Transverse colon (tissue), 4 donors: ENCODE measurements around the gene SLC13A1.

Experiments
- CTCF ChIP-seq, 5 experiments: fragments of 200-600 bp in 3 of 5; fragments of 450-650 bp in 2 of 5; sonication (generic) in 3 of 5; IDR thresholded peaks; 1 replicate in 2 of 5; 2 replicates in 3 of 5; pipeline ENCODE4 v1.5.1; 2016 to 2017; ENCODE audit warnings: antibody characterized with exemption in 5 of 5, inconsistent platforms in 3 of 5, mild to moderate bottlenecking in 2 of 5, moderate library complexity in 1 of 5
- POLR2A ChIP-seq: fragments of 450-650 bp; IDR thresholded peaks from one replicate; pipeline ENCODE4 v1.6.1; 2016; ENCODE audit warnings: antibody characterized with exemption, mild to moderate bottlenecking, moderate library complexity
- POLR2AphosphoS5 ChIP-seq, 3 donors: sonication (generic); formaldehyde crosslinking; IDR thresholded peaks; one replicate each; pipeline ENCODE4 v1.6.1; 2016; ENCODE audit warnings: antibody characterized with exemption in 3 of 3

- no peak for TF ChIP-seq POLR2A
- no peak for TF ChIP-seq CTCF (IDR thresholded peaks at IDR 0.05)
- TF ChIP-seq POLR2AphosphoS5 (IDR thresholded peaks at IDR 0.05) = no peak
Observed at GRCh38 chr7:123218866-123219265, 19.1 kb upstream of the SLC13A1 start.
